ENCODE measurements around the gene TAF11L8. TPM values are rescaled to one million over a fixed set of nuclear protein-coding genes. Genes with fewer than 3 reads are reported as not detected.

TAF11L8 gene
- total and polyA plus RNA-seq, 2 of the 8 experiments (the other 6 are each of a cell fraction or from before 2014, with no cell fraction given) = not detected

- no peak for TF ChIP-seq KDM5A (IDR thresholded peaks at IDR 0.05; ENCODE audit: low read length)
- TF ChIP-seq KDM4A (IDR thresholded peaks at IDR 0.05; ENCODE audit: low read depth, low read length, severe bottlenecking) = no peak
- no peak for TF ChIP-seq USF2 (IDR thresholded peaks at IDR 0.05; ENCODE audit: low read length)
- TF ChIP-seq SAP30 (IDR thresholded peaks at IDR 0.05; ENCODE audit: insufficient read depth, insufficient replicate concordance, low read length) = no peak
- no peak for TF ChIP-seq ASH2L (IDR thresholded peaks at IDR 0.05; ENCODE audit: low read length)
Observed at GRCh38 chr5:17625686-17626085, 34.9 kb upstream of the TAF11L8 start (continued).

Data from H1 (cell line).